Neural cell (in vitro differentiated cells): ENCODE measurements around the gene EMILIN2. TPM values are rescaled to one million over a fixed set of nuclear protein-coding genes. Genes with fewer than 3 reads are reported as not detected.

Source experiments
- H2AFZ ChIP-seq: fragments of 200-600, 300-800 bp; sonication (generic), shearing (Covaris generic); 2 replicates; pipeline ENCODE4 v1.6.0; 2014; ENCODE audit warnings: low read depth, mild to moderate bottlenecking, antibody characterized with exemption, low read length, moderate library complexity
- H3F3A ChIP-seq: fragments of 200-600 bp; shearing (Covaris generic); 2 replicates; pipeline ENCODE4 v1.6.1; 2016; ENCODE audit warnings: mild to moderate bottlenecking, moderate library complexity, mixed read lengths, antibody characterized with exemption, low read length; ENCODE audit not compliant: insufficient read depth, poor library complexity, severe bottlenecking
- H3K27ac ChIP-seq: fragments of 200-600, 300-800 bp; sonication (generic), shearing (Covaris generic); 2 replicates; pipeline ENCODE4 v1.5.1; 2014; ENCODE audit warnings: mild to moderate bottlenecking, low read length, moderate library complexity
- H3K27me3 ChIP-seq: fragments of 300-800, 200-600 bp; sonication (generic), shearing (Covaris generic); 2 replicates; pipeline ENCODE4 v1.6.0; 2014; ENCODE audit warnings: mild to moderate bottlenecking, low read depth, low read length, moderate library complexity; ENCODE audit not compliant: insufficient read depth
- H3K36me3 ChIP-seq: fragments of 300-800, 200-600 bp; sonication (generic), shearing (Covaris generic); 2 replicates; pipeline ENCODE4 v1.5.1; 2014; ENCODE audit warnings: mild to moderate bottlenecking, antibody characterized with exemption, low read length, moderate library complexity; ENCODE audit not compliant: insufficient read depth
- H3K4me2 ChIP-seq: fragments of 300-800, 200-600 bp; sonication (generic), shearing (Covaris generic); 2 replicates; pipeline ENCODE4 v1.6.0; 2014; ENCODE audit warnings: mild to moderate bottlenecking, low read length
- H3K4me3 ChIP-seq: fragments of 300-800, 200-600 bp; sonication (generic), shearing (Covaris generic); 2 replicates; pipeline ENCODE4 v1.5.1; 2014; ENCODE audit warnings: mild to moderate bottlenecking, low read length, moderate library complexity
- H3K79me2 ChIP-seq: fragments of 200-600 bp; shearing (Covaris generic); replicated peaks from 2 replicates; pipeline ENCODE4 v1.6.0; 2014; ENCODE audit warnings: mild to moderate bottlenecking, low read length, moderate library complexity; ENCODE audit not compliant: insufficient read depth
- H3K9ac ChIP-seq: fragments of 300-800, 200-600 bp; sonication (generic), shearing (Covaris generic); 2 replicates; pipeline ENCODE4 v1.6.1; 2016; ENCODE audit warnings: mild to moderate bottlenecking, low read length, mixed read lengths
- H3K9me2 ChIP-seq: fragments of 200-600 bp; shearing (Covaris generic); 2 replicates; pipeline ENCODE4 v1.6.1; 2016; ENCODE audit warnings: mild to moderate bottlenecking, low read length, mixed read lengths; ENCODE audit not compliant: insufficient read depth
- H3K9me3 ChIP-seq: fragments of 200-600, 300-800 bp; sonication (generic), shearing (Covaris generic); 2 replicates; pipeline ENCODE4 v1.6.1; 2016; ENCODE audit warnings: mild to moderate bottlenecking, mixed run types, low read length, moderate library complexity, mixed read lengths
- H4K20me1 ChIP-seq: fragments of 200-600 bp; shearing (Covaris generic); 2 replicates; pipeline ENCODE4 v1.6.1; 2016; ENCODE audit warnings: mild to moderate bottlenecking, mixed run types; ENCODE audit not compliant: insufficient read depth
- CTCF ChIP-seq: fragments of 450-650 bp; IDR thresholded peaks from 2 replicates; pipeline ENCODE4 v1.5.1; 2014; ENCODE audit warnings: antibody characterized with exemption, mild to moderate bottlenecking, moderate library complexity; ENCODE audit not compliant: poor library complexity, severe bottlenecking
- EP300 ChIP-seq: fragments of 450-650 bp; conservative IDR thresholded peaks from 2 replicates; pipeline ENCODE4 v1.6.1; 2014; ENCODE audit warnings: antibody characterized with exemption, mild to moderate bottlenecking, moderate library complexity; ENCODE audit not compliant: poor library complexity, severe bottlenecking
- EZH2 ChIP-seq: fragments of 200-600, 300-800 bp; shearing (Covaris generic), sonication (generic); IDR thresholded peaks from 2 replicates; pipeline ENCODE4 v1.6.1; 2014; ENCODE audit warnings: antibody characterized with exemption, low read length, borderline replicate concordance, mild to moderate bottlenecking; ENCODE audit not compliant: insufficient read depth, poor library complexity, severe bottlenecking
- MXI1 ChIP-seq: fragments of 450-650 bp; conservative IDR thresholded peaks from 2 replicates; pipeline ENCODE4 v1.6.1; 2014; ENCODE audit warnings: antibody characterized with exemption, mild to moderate bottlenecking; ENCODE audit not compliant: poor library complexity, severe bottlenecking
- POLR2AphosphoS5 ChIP-seq: IDR thresholded peaks from 2 replicates; pipeline ENCODE4 v1.6.1; 2012
- RAD21 ChIP-seq: fragments of 450-650 bp; conservative IDR thresholded peaks from 2 replicates; pipeline ENCODE4 v1.6.1; 2014; ENCODE audit warnings: antibody characterized with exemption, mild to moderate bottlenecking, moderate library complexity
- SMC3 ChIP-seq: fragments of 450-650 bp; conservative IDR thresholded peaks from 2 replicates; pipeline ENCODE4 v1.6.1; 2014; ENCODE audit warnings: antibody characterized with exemption, mild to moderate bottlenecking, moderate library complexity; ENCODE audit not compliant: poor library complexity
- TAF1 ChIP-seq: IDR thresholded peaks from 2 replicates; pipeline ENCODE4 v1.6.1; 2012; ENCODE audit warnings: low read depth
- polyA plus RNA-seq: library from polyadenylated mRNA; depleted of rRNA; stranded (reverse); fragments of >200 nt; gene quantifications from 2 replicates; pipeline ENCODE4 v1.2.3, GENCODE V29; 2014
- TF ChIP-seq, protein P1 (sequence below): IDR thresholded peaks from 2 replicates; pipeline ENCODE4 v1.6.1; 2012; ENCODE audit warnings: borderline replicate concordance

Gene EMILIN2
- polyA plus RNA-seq, 1 donor from 2014 or later = not detected

- TF ChIP-seq CTCF (no peak), EP300 (no peak), MXI1 (no peak), POLR2AphosphoS5 (no peak), RAD21 (no peak), TAF1 (no peak), SMC3 (no peak), EZH2 (no peak)
- TF ChIP-seq, protein P1, sequence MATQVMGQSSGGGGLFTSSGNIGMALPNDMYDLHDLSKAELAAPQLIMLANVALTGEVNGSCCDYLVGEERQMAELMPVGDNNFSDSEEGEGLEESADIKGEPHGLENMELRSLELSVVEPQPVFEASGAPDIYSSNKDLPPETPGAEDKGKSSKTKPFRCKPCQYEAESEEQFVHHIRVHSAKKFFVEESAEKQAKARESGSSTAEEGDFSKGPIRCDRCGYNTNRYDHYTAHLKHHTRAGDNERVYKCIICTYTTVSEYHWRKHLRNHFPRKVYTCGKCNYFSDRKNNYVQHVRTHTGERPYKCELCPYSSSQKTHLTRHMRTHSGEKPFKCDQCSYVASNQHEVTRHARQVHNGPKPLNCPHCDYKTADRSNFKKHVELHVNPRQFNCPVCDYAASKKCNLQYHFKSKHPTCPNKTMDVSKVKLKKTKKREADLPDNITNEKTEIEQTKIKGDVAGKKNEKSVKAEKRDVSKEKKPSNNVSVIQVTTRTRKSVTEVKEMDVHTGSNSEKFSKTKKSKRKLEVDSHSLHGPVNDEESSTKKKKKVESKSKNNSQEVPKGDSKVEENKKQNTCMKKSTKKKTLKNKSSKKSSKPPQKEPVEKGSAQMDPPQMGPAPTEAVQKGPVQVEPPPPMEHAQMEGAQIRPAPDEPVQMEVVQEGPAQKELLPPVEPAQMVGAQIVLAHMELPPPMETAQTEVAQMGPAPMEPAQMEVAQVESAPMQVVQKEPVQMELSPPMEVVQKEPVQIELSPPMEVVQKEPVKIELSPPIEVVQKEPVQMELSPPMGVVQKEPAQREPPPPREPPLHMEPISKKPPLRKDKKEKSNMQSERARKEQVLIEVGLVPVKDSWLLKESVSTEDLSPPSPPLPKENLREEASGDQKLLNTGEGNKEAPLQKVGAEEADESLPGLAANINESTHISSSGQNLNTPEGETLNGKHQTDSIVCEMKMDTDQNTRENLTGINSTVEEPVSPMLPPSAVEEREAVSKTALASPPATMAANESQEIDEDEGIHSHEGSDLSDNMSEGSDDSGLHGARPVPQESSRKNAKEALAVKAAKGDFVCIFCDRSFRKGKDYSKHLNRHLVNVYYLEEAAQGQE = no peak
- Histone ChIP-seq H2AFZ (no peak overlapping the region), H3K79me2 (no peaks in the 10 kb centered on the region), H3K36me3 (no peaks in the 10 kb centered on the region), H3K9me3 (no peaks in the 10 kb centered on the region), H3K9me2 (no peaks in the 10 kb centered on the region), H3K9ac (no peak overlapping the region), H3F3A (no peaks in the 10 kb centered on the region), H4K20me1 (no peaks in the 10 kb centered on the region), H3K27me3 (no peaks in the 10 kb centered on the region), H3K4me2 (no peak overlapping the region), H3K27ac (no peak overlapping the region), H3K4me3 (no peak overlapping the region)
Measured at GRCh38 chr18:2854875-2855274, 8.1 kb downstream of the EMILIN2 start.

DNA sequence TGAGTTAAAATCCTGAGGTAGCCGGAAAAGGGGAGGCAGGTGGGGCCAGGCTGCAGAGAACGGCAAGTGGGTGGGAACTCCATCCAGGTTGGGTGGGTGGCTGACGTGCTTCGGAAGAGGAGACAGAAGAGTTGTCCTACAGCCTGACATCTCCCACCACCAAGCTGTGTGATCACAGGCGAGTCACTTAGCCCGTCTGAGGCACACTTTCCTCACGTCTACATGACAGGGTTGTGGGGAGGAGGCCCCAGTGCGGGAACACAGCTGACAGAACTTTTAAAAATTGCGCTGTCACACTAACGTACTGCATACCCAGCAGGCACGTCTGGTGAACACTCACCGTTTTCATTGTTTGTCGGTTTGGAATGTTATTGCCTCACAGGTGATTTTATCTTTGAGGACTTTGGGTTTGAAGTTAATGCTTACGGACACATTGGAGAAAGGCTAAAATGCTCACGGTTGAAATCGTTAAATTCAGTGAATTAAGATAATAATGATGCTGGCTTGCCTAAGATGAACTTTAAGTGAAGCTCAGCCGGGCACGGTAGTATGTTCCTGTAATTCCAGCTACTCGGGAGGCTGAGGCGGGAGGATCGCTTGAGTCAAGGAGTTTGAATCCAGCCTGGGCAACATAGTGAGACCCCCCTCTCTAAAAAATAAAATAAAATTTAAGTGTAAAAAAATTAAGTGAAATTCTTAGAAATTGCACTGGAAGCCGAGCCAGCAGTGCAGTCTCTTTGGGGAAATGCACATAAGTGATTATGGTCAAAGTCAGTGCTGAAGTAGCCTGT lies 8.9 kb downstream of the EMILIN2 start:
- Histone ChIP-seq H3K4me3 (no peak overlapping the region), H3K4me2 (no peak overlapping the region), H3K36me3 (no peaks in the 10 kb centered on the region), H3K9me3 (no peaks in the 10 kb centered on the region), H3K27me3 (no peaks in the 10 kb centered on the region), H2AFZ (no peak overlapping the region), H3K9me2 (no peaks in the 10 kb centered on the region), H4K20me1 (no peaks in the 10 kb centered on the region), H3F3A (no peaks in the 10 kb centered on the region), H3K27ac (no peak overlapping the region), H3K79me2 (no peaks in the 10 kb centered on the region), H3K9ac (no peak overlapping the region)
- TF ChIP-seq RAD21 = no peak
- no peak for TF ChIP-seq EP300
- TF ChIP-seq MXI1 = no peak
- no peak for TF ChIP-seq TAF1
- TF ChIP-seq, protein P1 = no peak
- TF ChIP-seq EZH2 = no peak
- no peak for TF ChIP-seq CTCF
- TF ChIP-seq POLR2AphosphoS5 = no peak
- TF ChIP-seq SMC3 = no peak
